ENCODE results near the gene SMARCA4.

The SMARCA4 gene

GRCh38 chr19:11005521-11005920, 44.7 kb downstream of the SMARCA4 start:
- FAIRE-seq: no peak
- TF ChIP-seq, protein P1, sequence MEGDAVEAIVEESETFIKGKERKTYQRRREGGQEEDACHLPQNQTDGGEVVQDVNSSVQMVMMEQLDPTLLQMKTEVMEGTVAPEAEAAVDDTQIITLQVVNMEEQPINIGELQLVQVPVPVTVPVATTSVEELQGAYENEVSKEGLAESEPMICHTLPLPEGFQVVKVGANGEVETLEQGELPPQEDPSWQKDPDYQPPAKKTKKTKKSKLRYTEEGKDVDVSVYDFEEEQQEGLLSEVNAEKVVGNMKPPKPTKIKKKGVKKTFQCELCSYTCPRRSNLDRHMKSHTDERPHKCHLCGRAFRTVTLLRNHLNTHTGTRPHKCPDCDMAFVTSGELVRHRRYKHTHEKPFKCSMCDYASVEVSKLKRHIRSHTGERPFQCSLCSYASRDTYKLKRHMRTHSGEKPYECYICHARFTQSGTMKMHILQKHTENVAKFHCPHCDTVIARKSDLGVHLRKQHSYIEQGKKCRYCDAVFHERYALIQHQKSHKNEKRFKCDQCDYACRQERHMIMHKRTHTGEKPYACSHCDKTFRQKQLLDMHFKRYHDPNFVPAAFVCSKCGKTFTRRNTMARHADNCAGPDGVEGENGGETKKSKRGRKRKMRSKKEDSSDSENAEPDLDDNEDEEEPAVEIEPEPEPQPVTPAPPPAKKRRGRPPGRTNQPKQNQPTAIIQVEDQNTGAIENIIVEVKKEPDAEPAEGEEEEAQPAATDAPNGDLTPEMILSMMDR (IDR thresholded peaks at IDR 0.05; ENCODE audit: insufficient read depth, missing control alignments): no peak
- no peak for DNase-seq (ENCODE audit: insufficient read length, low spot score)

DNA sequence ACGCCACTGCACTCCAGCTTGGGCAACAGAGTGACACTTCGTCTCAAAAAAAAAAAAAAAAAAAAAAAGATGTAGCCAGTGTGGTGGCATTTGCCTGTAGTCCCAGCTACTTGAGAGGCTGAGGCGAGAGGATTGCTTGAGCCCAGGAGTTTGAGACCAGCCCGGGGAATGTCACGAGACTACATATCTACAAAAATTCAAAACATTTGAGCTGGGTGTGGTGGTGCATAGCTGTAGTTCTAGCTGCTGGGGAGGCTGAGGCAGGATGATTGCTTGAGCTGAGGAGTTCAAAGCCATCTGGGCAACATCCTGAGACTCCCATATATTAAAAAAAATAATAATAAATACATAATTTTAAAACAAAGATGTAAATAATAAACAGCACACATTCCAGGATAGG, 46.6 kb downstream of the SMARCA4 start:
- FAIRE-seq (no peak), DNase-seq (ENCODE audit: insufficient read length, low spot score) (no peak)
- TF ChIP-seq, protein P1 (IDR thresholded peaks at IDR 0.05; ENCODE audit: insufficient read depth, missing control alignments): no peak

DNA sequence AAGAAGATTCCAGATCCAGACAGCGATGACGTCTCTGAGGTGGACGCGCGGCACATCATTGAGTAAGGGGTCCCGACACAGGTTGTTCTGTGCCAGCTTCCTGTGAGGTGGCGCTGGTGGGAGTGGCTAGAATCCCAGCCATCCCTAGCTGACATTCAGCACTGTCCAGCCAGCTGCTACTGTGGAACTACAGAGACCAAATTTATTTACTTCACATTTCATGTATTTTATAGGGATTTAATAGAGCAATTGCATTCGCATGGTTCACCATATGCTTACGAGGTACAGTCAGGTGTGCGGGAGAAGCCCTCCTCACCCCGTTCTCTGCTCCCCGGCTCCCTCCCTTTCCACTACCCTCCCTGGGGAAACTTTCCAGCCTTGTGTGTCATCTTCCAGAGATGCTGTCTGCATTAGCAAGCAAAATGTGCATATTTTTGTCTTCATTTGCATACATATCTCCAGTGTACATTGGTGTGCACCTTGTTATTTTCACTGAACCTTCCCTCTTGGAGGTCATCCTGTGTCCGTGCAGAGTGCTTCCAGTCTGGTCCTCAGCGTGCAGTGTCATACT, 47.2 kb downstream of the SMARCA4 start:
- TF ChIP-seq, protein P1 (IDR thresholded peaks at IDR 0.05; ENCODE audit: insufficient read depth, missing control alignments): no peak
- DNase-seq (ENCODE audit: insufficient read length, low spot score) (no peak), FAIRE-seq (no peak)

- TF ChIP-seq, protein P1 (IDR thresholded peaks at IDR 0.05; ENCODE audit: insufficient read depth, missing control alignments): no peak
- no peak for DNase-seq (ENCODE audit: insufficient read length, low spot score)
- FAIRE-seq: no peak
These were observed 49.2 kb downstream of the SMARCA4 start for GRCh38 chr19:11010041-11010440.

DNA sequence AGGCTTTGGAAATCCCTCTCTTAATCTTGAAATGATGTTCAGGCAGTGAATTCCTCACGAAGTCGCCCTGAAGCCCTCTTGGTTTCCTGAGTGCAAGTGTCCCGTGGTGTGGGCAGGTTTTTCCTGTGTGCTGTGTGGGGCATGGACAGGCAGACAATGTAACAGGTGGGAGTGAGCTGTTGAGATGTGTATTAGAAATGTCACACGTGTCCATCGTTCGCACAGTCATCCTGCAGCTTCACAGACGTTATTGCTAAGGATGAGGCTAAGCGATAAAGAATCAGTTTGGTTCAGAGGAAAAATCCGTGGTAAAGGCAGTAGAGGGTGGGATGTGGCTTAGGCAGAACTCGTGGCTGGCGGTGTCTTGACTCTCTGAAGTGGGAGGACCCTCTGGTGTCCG, 51.7 kb downstream of the SMARCA4 start:
- TF ChIP-seq, protein P1 (IDR thresholded peaks at IDR 0.05; ENCODE audit: insufficient read depth, missing control alignments): no peak
- FAIRE-seq: no peak
- no peak for DNase-seq (ENCODE audit: insufficient read length, low spot score)

DNA sequence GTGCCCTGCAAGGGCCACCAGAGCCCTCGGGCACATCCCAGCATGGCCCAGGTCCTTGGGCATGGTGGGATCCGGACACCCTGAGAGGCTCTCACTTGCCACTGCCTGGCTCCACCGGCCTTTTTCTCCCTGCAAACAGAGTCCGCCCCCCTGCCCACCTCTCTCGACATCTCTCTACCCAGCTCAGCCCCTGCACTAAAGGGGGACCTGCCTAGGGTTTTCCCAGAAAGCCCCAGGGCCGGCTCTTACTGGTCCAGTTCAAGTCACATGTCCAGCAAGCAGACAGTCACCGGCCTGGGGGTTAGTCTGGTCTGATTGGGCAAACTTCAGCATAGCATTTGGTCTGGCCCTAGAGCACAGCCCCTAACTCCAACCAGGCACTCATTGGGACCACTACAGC, 52.9 kb downstream of the SMARCA4 start:
- FAIRE-seq: no peak
- TF ChIP-seq, protein P1 (IDR thresholded peaks at IDR 0.05; ENCODE audit: insufficient read depth, missing control alignments): no peak
- DNase-seq (ENCODE audit: insufficient read length, low spot score): no peak

DNA sequence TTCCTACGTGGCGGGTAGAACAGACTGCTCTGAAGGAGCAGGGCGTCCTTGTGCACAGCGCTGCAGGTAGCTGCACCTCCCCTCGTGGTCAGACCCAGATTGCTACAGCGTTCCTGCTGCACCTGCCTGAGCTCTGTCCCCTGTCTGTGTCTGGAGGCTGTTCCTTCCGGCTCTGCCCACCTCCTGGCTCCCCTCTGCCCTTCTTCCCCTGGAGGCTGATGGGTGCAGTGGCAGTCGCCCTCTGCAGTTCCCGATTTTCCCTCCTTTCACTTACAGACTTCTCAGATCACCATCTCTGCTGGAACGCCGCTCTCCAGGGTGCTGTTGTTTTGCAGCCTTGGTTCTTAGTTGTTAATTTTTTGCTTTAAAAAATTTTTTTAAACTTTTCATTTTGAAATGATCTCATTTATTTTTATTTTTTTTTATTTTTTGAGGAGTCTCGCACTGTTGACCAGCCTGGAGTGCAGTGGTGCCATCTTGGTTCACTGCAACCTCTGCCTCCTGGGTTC, 53.6 kb downstream of the SMARCA4 start:
- TF ChIP-seq, protein P1 (IDR thresholded peaks at IDR 0.05; ENCODE audit: insufficient read depth, missing control alignments): no peak
- DNase-seq (ENCODE audit: insufficient read length, low spot score) (no peak), FAIRE-seq (no peak)

Data from D721Med (cell line).